Lower lobe of right lung (tissue), 2 donors: ENCODE results near the gene TUBE1. TPM values are rescaled to one million over a fixed set of nuclear protein-coding genes. Genes with fewer than 3 reads are reported as not detected.

ENCODE experiments used
- ATAC-seq, 2 donors: fragments of 200-7000 bp; cut with Tn5 transposase; one replicate each; pipeline ENCODE4 v1.9.1; 2020 to 2022; ENCODE audit warnings: mild to moderate bottlenecking in 2 of 2, moderate library complexity in 2 of 2
- DNase-seq: peaks from one replicate; pipeline ENCODE4 v3.0.0-alpha.2; 2020
- H3K27ac ChIP-seq: fragments of 200-600 bp; one replicate; pipeline ENCODE4 v1.8.0; 2022
- H3K27me3 ChIP-seq: fragments of 200-600 bp; one replicate; pipeline ENCODE4 v1.8.0; 2022; ENCODE audit warnings: low read depth
- H3K36me3 ChIP-seq: fragments of 200-600 bp; one replicate; pipeline ENCODE4 v1.8.0; 2022; ENCODE audit warnings: mild to moderate bottlenecking
- H3K4me1 ChIP-seq: fragments of 200-600 bp; one replicate; pipeline ENCODE4 v1.8.0; 2022
- H3K4me3 ChIP-seq: fragments of 200-600 bp; one replicate; pipeline ENCODE4 v1.8.0; 2022; ENCODE audit warnings: mild to moderate bottlenecking
- H3K9me3 ChIP-seq: fragments of 200-600 bp; one replicate; pipeline ENCODE4 v1.8.0; 2022
- intact Hi-C: fragments of 100-400 bp; cut with DNase I; formaldehyde crosslinking; loops from one replicate; pipeline ENCODE4 v1.11.0; 2022
- total RNA-seq: library from RNA; stranded (reverse); fragmentation: NEBNext Ultra II Directional; extraction: Animal tissue kit (Norgen Biotek cat#: 25700); gene quantifications from one replicate; pipeline ENCODE4 v1.2.1, GENCODE V29; 2021
- TF ChIP-seq, protein P1 (sequence below): fragments of 200-600 bp; IDR thresholded peaks from one replicate; pipeline ENCODE4 v1.8.0; 2022; ENCODE audit warnings: antibody characterized with exemption, mild to moderate bottlenecking
- donor health status: DM: no; HTN: yes; CAD: no; lungs with severe emphysema.

TUBE1 gene
- total RNA-seq, 1 donor from 2014 or later = 22.2 TPM

DNA sequence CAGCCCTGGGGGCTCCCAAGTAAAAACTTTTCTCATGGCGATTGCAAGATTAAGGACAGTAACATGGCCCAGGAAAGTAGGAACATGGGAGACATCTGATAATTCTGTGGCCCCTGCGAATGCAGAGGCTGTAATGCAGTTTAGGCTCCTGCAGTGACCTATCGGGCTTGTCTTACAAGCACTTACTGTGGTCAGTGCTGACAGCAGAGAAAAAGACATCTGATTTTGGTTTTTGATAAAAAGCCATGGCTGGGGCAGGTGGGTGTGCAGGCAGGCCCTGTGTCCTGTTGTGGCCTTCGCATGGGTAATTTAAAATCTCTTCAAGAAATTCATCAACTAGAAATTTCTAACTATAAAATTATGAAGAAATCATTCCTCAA lies 52.7 kb downstream of the TUBE1 start:
- no peak for ATAC-seq
- Histone ChIP-seq H3K27me3 (no peaks in the 10 kb centered on the region), H3K4me1 (peaks cover 28% of the 10 kb centered on the region), H3K36me3 (no peaks in the 10 kb centered on the region), H3K4me3 (no peak overlapping the region), H3K27ac (no peak overlapping the region), H3K9me3 (no peaks in the 10 kb centered on the region)
- no peak for DNase-seq
- TF ChIP-seq, protein P1, sequence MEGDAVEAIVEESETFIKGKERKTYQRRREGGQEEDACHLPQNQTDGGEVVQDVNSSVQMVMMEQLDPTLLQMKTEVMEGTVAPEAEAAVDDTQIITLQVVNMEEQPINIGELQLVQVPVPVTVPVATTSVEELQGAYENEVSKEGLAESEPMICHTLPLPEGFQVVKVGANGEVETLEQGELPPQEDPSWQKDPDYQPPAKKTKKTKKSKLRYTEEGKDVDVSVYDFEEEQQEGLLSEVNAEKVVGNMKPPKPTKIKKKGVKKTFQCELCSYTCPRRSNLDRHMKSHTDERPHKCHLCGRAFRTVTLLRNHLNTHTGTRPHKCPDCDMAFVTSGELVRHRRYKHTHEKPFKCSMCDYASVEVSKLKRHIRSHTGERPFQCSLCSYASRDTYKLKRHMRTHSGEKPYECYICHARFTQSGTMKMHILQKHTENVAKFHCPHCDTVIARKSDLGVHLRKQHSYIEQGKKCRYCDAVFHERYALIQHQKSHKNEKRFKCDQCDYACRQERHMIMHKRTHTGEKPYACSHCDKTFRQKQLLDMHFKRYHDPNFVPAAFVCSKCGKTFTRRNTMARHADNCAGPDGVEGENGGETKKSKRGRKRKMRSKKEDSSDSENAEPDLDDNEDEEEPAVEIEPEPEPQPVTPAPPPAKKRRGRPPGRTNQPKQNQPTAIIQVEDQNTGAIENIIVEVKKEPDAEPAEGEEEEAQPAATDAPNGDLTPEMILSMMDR = no peak
- intact Hi-C loops = no loop called here

DNA sequence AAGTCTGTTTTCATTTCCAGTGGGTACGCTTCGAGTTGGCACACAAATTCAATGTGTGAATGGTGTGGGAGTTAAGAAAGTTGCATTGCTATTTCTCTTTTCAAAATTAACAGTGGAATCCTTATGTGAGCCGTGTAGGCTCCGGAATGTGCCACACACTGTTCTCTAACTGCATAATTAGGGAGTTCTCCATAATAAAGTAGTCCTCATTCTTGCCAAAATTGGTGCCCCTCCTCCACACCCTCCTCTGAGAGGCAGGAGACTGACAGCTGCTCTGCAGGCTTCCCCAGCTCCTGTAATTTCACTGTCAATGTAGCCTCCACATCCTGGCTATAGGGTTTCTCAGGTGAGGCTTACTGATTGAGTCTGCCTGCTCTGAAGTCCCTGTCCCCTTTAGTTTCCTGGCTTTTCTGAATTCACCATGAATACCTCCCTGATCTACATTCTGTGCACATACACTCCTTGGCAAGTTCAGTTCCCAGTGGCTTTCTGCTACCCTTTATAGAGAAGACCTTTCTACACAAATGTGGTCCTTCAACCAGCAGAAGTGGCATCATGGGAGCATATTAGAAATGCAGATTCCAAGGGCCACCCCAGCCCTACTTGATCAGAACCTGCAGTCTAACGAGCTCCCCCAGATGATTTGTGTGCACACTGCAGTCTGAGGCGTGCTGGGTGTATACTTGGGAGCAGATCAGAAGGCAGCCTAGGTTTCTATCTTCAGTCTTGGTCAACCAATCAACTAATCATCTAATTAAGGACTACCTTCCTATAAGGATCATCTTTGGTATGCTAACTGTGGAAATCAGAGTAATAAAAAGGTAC lies 53.3 kb downstream of the TUBE1 start:
- Histone ChIP-seq H3K36me3 (no peaks in the 10 kb centered on the region), H3K4me1 (peaks cover 28% of the 10 kb centered on the region), H3K4me3 (no peak overlapping the region), H3K9me3 (no peaks in the 10 kb centered on the region), H3K27ac (no peak overlapping the region), H3K27me3 (no peaks in the 10 kb centered on the region)
- ATAC-seq = no peak
- intact Hi-C loops = no loop called here
- DNase-seq = no peak
- TF ChIP-seq, protein P1 = no peak

DNA sequence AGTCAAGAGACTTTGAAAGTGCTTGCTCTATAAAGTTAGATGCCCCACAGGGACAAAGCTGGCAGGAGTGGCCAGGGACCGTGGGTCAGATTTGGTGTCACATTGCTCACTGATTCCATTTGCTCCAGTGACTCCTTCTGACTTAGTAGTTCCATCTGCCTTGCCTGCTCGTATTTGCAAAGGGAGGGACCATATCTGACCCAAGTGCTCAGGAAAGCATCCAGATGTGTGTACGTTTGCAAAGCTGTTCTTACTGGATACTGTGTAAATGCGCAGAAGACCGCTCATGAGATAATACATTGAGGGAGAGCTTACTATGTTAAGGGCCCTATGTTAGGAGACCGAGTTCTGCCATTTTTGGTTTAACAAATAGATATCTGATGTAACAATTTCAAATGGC lies 54.6 kb downstream of the TUBE1 start:
- intact Hi-C loops = no loop called here
- TF ChIP-seq, protein P1 = no peak
- no peak for ATAC-seq

DNA sequence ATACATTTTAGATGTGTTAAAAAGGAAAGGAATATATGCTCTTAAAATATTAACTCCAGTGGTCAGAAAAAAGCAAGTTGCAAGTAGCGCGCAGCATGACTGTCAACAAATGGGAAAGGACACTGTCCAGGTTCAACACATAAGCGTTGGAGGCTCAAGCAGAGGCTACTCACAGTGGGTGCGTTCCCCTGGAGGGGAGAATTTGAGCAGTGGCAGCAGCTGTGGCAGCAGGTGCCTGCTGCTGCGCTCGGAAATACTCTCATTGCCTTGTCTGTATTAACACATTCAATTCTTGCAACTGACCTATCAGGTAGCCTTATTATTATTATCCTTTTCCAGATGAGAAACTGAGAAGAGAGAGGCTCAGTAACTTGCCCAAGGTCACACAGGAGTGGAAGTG lies 55.3 kb downstream of the TUBE1 start:
- DNase-seq (no peak), ATAC-seq (no peak)
- no peaks in the 10 kb centered on the region for H3K9me3 ChIP-seq
- intact Hi-C loops = no loop called here
- TF ChIP-seq, protein P1 = no peak
- H3K27ac ChIP-seq = no peak overlapping the region
- no peaks in the 10 kb centered on the region for H3K27me3 ChIP-seq
- no peaks in the 10 kb centered on the region for H3K36me3 ChIP-seq
- no peak overlapping the region for H3K4me3 ChIP-seq
- H3K4me1 ChIP-seq = peaks cover 32% of the 10 kb centered on the region

More for the DNA sequence above, 54.6 kb downstream of the TUBE1 start:
- H3K4me3 ChIP-seq = no peak overlapping the region
- H3K27me3 ChIP-seq = no peaks in the 10 kb centered on the region
- H3K4me1 ChIP-seq = peaks cover 32% of the 10 kb centered on the region
- H3K9me3 ChIP-seq = no peaks in the 10 kb centered on the region
- H3K36me3 ChIP-seq = no peaks in the 10 kb centered on the region
- DNase-seq = no peak
- no peak overlapping the region for H3K27ac ChIP-seq

DNA sequence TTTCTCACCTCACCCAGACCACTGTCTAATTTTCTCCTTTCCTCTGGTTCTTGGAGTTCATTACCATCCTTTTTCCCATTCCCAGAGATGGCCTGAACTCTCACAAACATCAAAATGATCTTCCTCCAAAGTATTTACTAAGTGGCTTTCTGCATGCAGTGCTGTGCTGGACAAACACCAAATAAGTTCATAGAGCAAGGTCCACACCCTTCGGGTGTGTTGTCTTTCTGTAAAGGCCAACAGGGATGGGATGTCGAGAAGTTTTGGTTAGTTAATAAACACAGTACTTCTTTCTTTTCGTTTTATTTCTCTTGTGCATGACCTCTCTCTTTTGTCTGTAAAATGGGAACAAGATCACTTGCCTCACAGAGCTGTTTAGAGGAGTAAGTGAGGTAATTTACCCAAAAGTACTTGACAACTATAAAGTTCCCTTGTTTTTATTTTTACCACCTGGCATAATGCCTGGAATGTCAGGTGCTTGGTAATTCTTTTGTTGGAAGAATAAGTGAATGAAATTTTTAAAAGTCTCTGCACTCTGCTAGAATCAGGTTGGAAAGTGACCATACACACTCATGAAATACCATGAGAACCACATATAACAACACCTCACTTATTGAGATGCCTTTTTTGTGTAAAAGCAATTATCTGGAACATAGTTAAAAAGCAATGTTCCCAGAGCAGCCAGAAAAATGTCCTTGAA lies 56.2 kb downstream of the TUBE1 start:
- H3K4me1 ChIP-seq = peaks cover 32% of the 10 kb centered on the region
- H3K4me3 ChIP-seq = no peak overlapping the region
- no peaks in the 10 kb centered on the region for H3K27me3 ChIP-seq
- no peak overlapping the region for H3K27ac ChIP-seq
- no peaks in the 10 kb centered on the region for H3K36me3 ChIP-seq
- DNase-seq = no peak
- TF ChIP-seq, protein P1 = no peak
- H3K9me3 ChIP-seq = no peaks in the 10 kb centered on the region
- intact Hi-C loops = no loop called here
- no peak for ATAC-seq
